IMR-90 (cell line): ENCODE measurements around the gene TOGARAM2. TPM values are rescaled to one million over a fixed set of nuclear protein-coding genes. Genes with fewer than 3 reads are reported as not detected.

ENCODE experiments used
- ATAC-seq: fragments of 200-7000 bp; cut with Tn5 transposase; 2 replicates; pipeline ENCODE4 v1.9.1; 2020; ENCODE audit warnings: low read depth, mild to moderate bottlenecking, moderate library complexity
- BruUV-seq: library from RNA; stranded (reverse); fragments of 400-500 nt; replicated peaks from 2 replicates; lab custom pipeline; 2021; lab: Mats Ljungman, UMichigan
- CTCF ChIA-PET: fragments of 300-600 bp; formaldehyde crosslinking; extraction: SDS; loops from one replicate; lab custom pipeline; 2021; ENCODE audit warnings: antibody characterized with exemption; lab: Yijun Ruan, JAX
- POLR2A ChIA-PET: fragments of 300-600 bp; sonication (Branson Sonifier 250); formaldehyde crosslinking; loops from one replicate; lab custom pipeline; 2022; ENCODE audit warnings: antibody characterized with exemption; ENCODE audit not compliant: unreplicated experiment; lab: Charles Lee
- DNase-seq: peaks from one replicate; pipeline ENCODE4 v3.0.0; 2013
- H2AFZ ChIP-seq: replicated peaks from 2 replicates; pipeline ENCODE3; 2013; ENCODE audit warnings: low read length, mild to moderate bottlenecking; ENCODE audit not compliant: poor library complexity
- H2AK5ac ChIP-seq: 2 replicates; pipeline ENCODE4 v1.6.1; 2013; ENCODE audit warnings: low read depth, low read length, inconsistent platforms
- H2AK9ac ChIP-seq: replicated peaks from 2 replicates; pipeline ENCODE3; 2013; ENCODE audit warnings: mild to moderate bottlenecking, low read depth, low read length, moderate library complexity; ENCODE audit not compliant: poor library complexity
- H2BK120ac ChIP-seq: 2 replicates; pipeline ENCODE4 v1.6.1; 2013; ENCODE audit warnings: low read depth, low read length, inconsistent platforms
- H2BK15ac ChIP-seq: 3 replicates; pipeline ENCODE4 v1.6.1; 2013; ENCODE audit warnings: low read depth, low read length, inconsistent platforms
- H2BK20ac ChIP-seq: 2 replicates; pipeline ENCODE4 v1.6.1; 2013; ENCODE audit warnings: low read depth, mild to moderate bottlenecking, inconsistent platforms, low read length, moderate library complexity
- H2BK5ac ChIP-seq: 2 replicates; pipeline ENCODE4 v1.6.1; 2013; ENCODE audit warnings: mild to moderate bottlenecking, low read depth, low read length, inconsistent platforms; ENCODE audit not compliant: poor library complexity, severe bottlenecking
- H3K14ac ChIP-seq: replicated peaks from 2 replicates; pipeline ENCODE4 v1.6.1; 2013; ENCODE audit warnings: low read depth, low read length, inconsistent platforms
- H3K18ac ChIP-seq: 2 replicates; pipeline ENCODE4 v1.6.1; 2013; ENCODE audit warnings: low read depth, low read length, control low read depth
- H3K23ac ChIP-seq: 2 replicates; pipeline ENCODE4 v1.6.1; 2013; ENCODE audit warnings: low read depth, low read length, inconsistent platforms
- H3K27ac ChIP-seq: 2 replicates; pipeline ENCODE4 v1.5.1; 2013; ENCODE audit warnings: mild to moderate bottlenecking, control low read depth, low read length; ENCODE audit not compliant: insufficient read depth
- H3K27me3 ChIP-seq: 2 replicates; pipeline ENCODE4 v1.6.1; 2013; ENCODE audit warnings: low read length; ENCODE audit not compliant: control insufficient read depth, insufficient read depth
- H3K36me3 ChIP-seq: 2 replicates; pipeline ENCODE4 v1.6.1; 2013; ENCODE audit warnings: low read length, mixed read lengths; ENCODE audit not compliant: control insufficient read depth, insufficient read depth
- H3K4ac ChIP-seq: 2 replicates; pipeline ENCODE4 v1.6.1; 2013; ENCODE audit warnings: low read depth, low read length, inconsistent platforms
- H3K4me1 ChIP-seq: 2 replicates; pipeline ENCODE4 v1.6.1; 2013; ENCODE audit warnings: low read length, mixed read lengths; ENCODE audit not compliant: control insufficient read depth, insufficient read depth
- H3K4me2 ChIP-seq: 2 replicates; pipeline ENCODE4 v1.6.1; 2013; ENCODE audit warnings: low read depth, mild to moderate bottlenecking, control low read depth, low read length, moderate library complexity
- H3K4me3 ChIP-seq: 2 replicates; pipeline ENCODE4 v1.5.1; 2013; ENCODE audit warnings: low read depth, mild to moderate bottlenecking, control low read depth, low read length, moderate library complexity; ENCODE audit not compliant: insufficient read depth
- H3K56ac ChIP-seq: 2 replicates; pipeline ENCODE4 v1.6.1; 2013; ENCODE audit warnings: low read length, inconsistent platforms; ENCODE audit not compliant: insufficient read depth; ENCODE audit errors: extremely low read depth
- H3K79me1 ChIP-seq, 2 experiments: 2 replicates each; pipeline ENCODE4 v1.6.1; 2013; ENCODE audit warnings: low read length in 2 of 2, inconsistent platforms in 1 of 2, low read depth in 1 of 2
- H3K9ac ChIP-seq: 2 replicates; pipeline ENCODE4 v1.6.1; 2013; ENCODE audit warnings: low read depth, low read length, control low read depth
- H3K9me1 ChIP-seq: 2 replicates; pipeline ENCODE4 v1.6.1; 2013; ENCODE audit warnings: low read length, inconsistent platforms; ENCODE audit not compliant: insufficient read depth
- H3K9me3 ChIP-seq: 2 replicates; pipeline ENCODE4 v1.6.1; 2013; ENCODE audit warnings: low read length; ENCODE audit not compliant: control insufficient read depth, insufficient read depth
- H4K20me1 ChIP-seq: 2 replicates; pipeline ENCODE4 v1.6.1; 2013; ENCODE audit warnings: low read length, inconsistent platforms; ENCODE audit not compliant: insufficient read depth
- H4K5ac ChIP-seq: 2 replicates; pipeline ENCODE4 v1.6.1; 2013; ENCODE audit warnings: mild to moderate bottlenecking, low read depth, low read length, control low read depth
- H4K8ac ChIP-seq, 2 experiments: 2 replicates each; pipeline ENCODE4 v1.6.1; 2013; ENCODE audit warnings: low read depth in 2 of 2, low read length in 2 of 2, control low read depth in 1 of 2, inconsistent platforms in 1 of 2
- H4K91ac ChIP-seq: 2 replicates; pipeline ENCODE4 v1.6.1; 2013; ENCODE audit warnings: low read depth, low read length, inconsistent platforms; ENCODE audit not compliant: insufficient read depth
- CEBPB ChIP-seq: IDR thresholded peaks from 2 replicates; pipeline ENCODE4 v1.6.1; 2012; ENCODE audit warnings: low read depth, low read length, improper control_type of control experiment
- CTCF ChIP-seq: conservative IDR thresholded peaks from 2 replicates; pipeline ENCODE4 v1.5.1; 2012; ENCODE audit warnings: mild to moderate bottlenecking, low read depth, low read length, improper control_type of control experiment
- MAFK ChIP-seq: IDR thresholded peaks from 2 replicates; pipeline ENCODE4 v1.6.1; 2012; ENCODE audit warnings: low read depth, low read length, improper control_type of control experiment
- MAZ ChIP-seq: IDR thresholded peaks from 2 replicates; pipeline ENCODE4 v1.6.1; 2012; ENCODE audit warnings: low read depth, mild to moderate bottlenecking, low read length, improper control_type of control experiment, moderate library complexity, borderline replicate concordance
- MXI1 ChIP-seq: IDR thresholded peaks from 2 replicates; pipeline ENCODE4 v1.6.1; 2012; ENCODE audit warnings: low read depth, mild to moderate bottlenecking, low read length, moderate library complexity, borderline replicate concordance
- RAD21 ChIP-seq: IDR thresholded peaks from 2 replicates; pipeline ENCODE4 v1.6.1; 2012; ENCODE audit warnings: low read length, improper control_type of control experiment
- RFX5 ChIP-seq: IDR thresholded peaks from 2 replicates; pipeline ENCODE4 v1.8.0; 2012; ENCODE audit warnings: low read depth, mild to moderate bottlenecking, low read length, moderate library complexity
- SMC3 ChIP-seq: fragments of 150-350 bp; IDR thresholded peaks from 2 replicates; pipeline ENCODE4 v1.6.1; 2016; ENCODE audit warnings: low read depth, mild to moderate bottlenecking, antibody characterized with exemption, low read length, moderate library complexity
- WGBS, 2 experiments: methylation state at CpG; one replicate each; pipeline versions ENCODE4 v1.1.5 to v1.1.7; 2013; ENCODE audit warnings: missing lambda C conversion rate in 2 of 2; ENCODE audit not compliant: insufficient read length in 1 of 2; ENCODE audit errors: extremely low coverage in 2 of 2; 5-methylcytosine and 5-hydroxymethylcytosine counted together
- dilution Hi-C: fragments of 300-500 bp; cut with HindIII; formaldehyde crosslinking; loops from one replicate; pipeline ENCODE4 v1.14.3; 2018; ENCODE audit warnings: low sequenced_read_pairs; ENCODE audit not compliant: unreplicated experiment
- in situ Hi-C: fragments of 300-500 bp; cut with MboI; formaldehyde crosslinking; loops from 3 replicates; pipeline ENCODE4 v1.14.3; 2019; ENCODE audit warnings: low sequenced_read_pairs, inconsistent platforms, mixed read lengths
- intact Hi-C: fragments of 100-400 bp; cut with micrococcal nuclease; formaldehyde crosslinking; loops from 2 replicates; pipeline ENCODE4 v1.10.0; 2022
- polyA plus RNA-seq, 3 experiments: library from polyadenylated mRNA; depleted of rRNA; stranded (reverse); fragments of >200 nt; gene quantifications; 2 replicates each; pipeline ENCODE4 v1.2.3, GENCODE V29; 2012; ENCODE audit warnings: low replicate concordance in 1 of 3
- total RNA-seq: library from RNA; depleted of rRNA; stranded (reverse); fragments of >200 nt; gene quantifications from 2 replicates; pipeline ENCODE4 v1.2.3, GENCODE V29; 2012
- TF ChIP-seq, protein P1 (sequence below): fragments of 150-350 bp; IDR thresholded peaks from 2 replicates; pipeline ENCODE4 v1.6.1; 2016; ENCODE audit warnings: low read depth, mild to moderate bottlenecking, low read length, moderate library complexity, borderline replicate concordance
- TF ChIP-seq, protein P2 (sequence below): fragments of 150-350 bp; IDR thresholded peaks from 2 replicates; pipeline ENCODE4 v1.6.1; 2017; ENCODE audit warnings: mild to moderate bottlenecking, antibody characterized with exemption, low read length, low read depth

The TOGARAM2 gene
- total and polyA plus RNA-seq, 2 of the 4 experiments (the other 2 are of a cell fraction): under 0.01 to 0.38 TPM

GRCh38 chr2:29006092-29006979 is 25.2 kb downstream of the TOGARAM2 start:
- intact Hi-C loops: no loop called here
- H2BK120ac ChIP-seq: no peak overlapping the region

More at GRCh38 chr2:29006092-29006979, 25.2 kb downstream of the TOGARAM2 start:
- no peak overlapping the region for H2BK20ac ChIP-seq
- no peak overlapping the region for H2AK5ac ChIP-seq
- H3K18ac ChIP-seq: no peak overlapping the region
- H3K36me3 ChIP-seq: no peaks in the 10 kb centered on the region
- H2AFZ ChIP-seq: peak overlapping the region; percentile 21
- POLR2A ChIA-PET: no interaction called here
- CTCF ChIA-PET: no interaction called here
- peaks cover 7% of the 10 kb centered on the region; the same call in 1 of the 2 replicates for H3K4me1 ChIP-seq
- dilution Hi-C loops (no loop called here), in situ Hi-C loops (no loop called here)
- H2BK5ac ChIP-seq: no peak overlapping the region
- H4K20me1 ChIP-seq: no peaks in the 10 kb centered on the region
- H3K14ac ChIP-seq: no peak overlapping the region
- TF ChIP-seq, protein P1, sequence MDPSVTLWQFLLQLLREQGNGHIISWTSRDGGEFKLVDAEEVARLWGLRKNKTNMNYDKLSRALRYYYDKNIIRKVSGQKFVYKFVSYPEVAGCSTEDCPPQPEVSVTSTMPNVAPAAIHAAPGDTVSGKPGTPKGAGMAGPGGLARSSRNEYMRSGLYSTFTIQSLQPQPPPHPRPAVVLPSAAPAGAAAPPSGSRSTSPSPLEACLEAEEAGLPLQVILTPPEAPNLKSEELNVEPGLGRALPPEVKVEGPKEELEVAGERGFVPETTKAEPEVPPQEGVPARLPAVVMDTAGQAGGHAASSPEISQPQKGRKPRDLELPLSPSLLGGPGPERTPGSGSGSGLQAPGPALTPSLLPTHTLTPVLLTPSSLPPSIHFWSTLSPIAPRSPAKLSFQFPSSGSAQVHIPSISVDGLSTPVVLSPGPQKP: no peak
- TF ChIP-seq CTCF (no peak), SMC3 (no peak), CEBPB (no peak), RFX5 (no peak), MXI1 (no peak), RAD21 (no peak), MAZ (no peak), MAFK (no peak)
- TF ChIP-seq, protein P2, sequence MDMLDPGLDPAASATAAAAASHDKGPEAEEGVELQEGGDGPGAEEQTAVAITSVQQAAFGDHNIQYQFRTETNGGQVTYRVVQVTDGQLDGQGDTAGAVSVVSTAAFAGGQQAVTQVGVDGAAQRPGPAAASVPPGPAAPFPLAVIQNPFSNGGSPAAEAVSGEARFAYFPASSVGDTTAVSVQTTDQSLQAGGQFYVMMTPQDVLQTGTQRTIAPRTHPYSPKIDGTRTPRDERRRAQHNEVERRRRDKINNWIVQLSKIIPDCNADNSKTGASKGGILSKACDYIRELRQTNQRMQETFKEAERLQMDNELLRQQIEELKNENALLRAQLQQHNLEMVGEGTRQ: no peak
- ATAC-seq (no peak), DNase-seq (no peak)
- peaks cover 4% of the 10 kb centered on the region; the same call in 1 of the 2 replicates for H3K27me3 ChIP-seq
- H4K91ac ChIP-seq: no peak overlapping the region
- H3K79me1 ChIP-seq: no peaks in the 10 kb centered on the region
- H3K9me3 ChIP-seq: no peaks in the 10 kb centered on the region
- no peaks in the 10 kb centered on the region for H3K9me1 ChIP-seq
- H3K23ac ChIP-seq: no peak overlapping the region
- no peak overlapping the region for H3K9ac ChIP-seq
- no TSS peak for BruUV-seq
- H3K4me2 ChIP-seq: no peak overlapping the region
- no peak overlapping the region for H2BK15ac ChIP-seq
- no peak overlapping the region for H3K4ac ChIP-seq
- no peak overlapping the region for H2AK9ac ChIP-seq
- no peak overlapping the region for H3K27ac ChIP-seq
- 67% methylated on average over 10 of the region's 12 CpGs; no CpG with 5 or more reads in 1 of the 2 experiments for WGBS, 2 experiments
- H4K5ac ChIP-seq: no peak overlapping the region
- no peak overlapping the region for H3K56ac ChIP-seq
- H3K4me3 ChIP-seq: no peak overlapping the region
- no peak overlapping the region for H4K8ac ChIP-seq
